SJSA1 (cell line): ENCODE measurements around the gene SRA1. TPM values are rescaled to one million over a fixed set of nuclear protein-coding genes. Genes with fewer than 3 reads are reported as not detected.
A peak's percentile ranks its signal among the peaks of the same experiment; 100 is the strongest.
"Not testable (repeated sequence)": the region's sequence is repeated elsewhere in the genome, so short reads cannot be mapped to it uniquely, and the experiment has no call there.

ENCODE experiments used
- DNase-seq, 2 experiments: peaks; one replicate each; pipeline ENCODE4 v3.0.0-alpha.2; 2015 to 2020; ENCODE audit warnings: low spot score in 2 of 2, low read depth in 1 of 2
- H3K27ac ChIP-seq: fragments of 250-450 bp; sonication (Bioruptor Pico); 2 replicates; pipeline ENCODE4 v1.5.1; 2020; ENCODE audit warnings: mild to moderate bottlenecking, moderate library complexity
- H3K27me3 ChIP-seq: fragments of 250-450 bp; sonication (Bioruptor Pico); replicated peaks from 2 replicates; pipeline ENCODE4 v1.5.1; 2020; ENCODE audit warnings: mild to moderate bottlenecking, moderate library complexity
- H3K36me3 ChIP-seq: fragments of 250-450 bp; sonication (Bioruptor Pico); 2 replicates; pipeline ENCODE4 v1.5.1; 2020; ENCODE audit warnings: mild to moderate bottlenecking
- H3K4me1 ChIP-seq: fragments of 250-450 bp; sonication (Bioruptor Pico); replicated peaks from 2 replicates; pipeline ENCODE4 v1.6.1; 2021; ENCODE audit warnings: mild to moderate bottlenecking
- H3K4me3 ChIP-seq: fragments of 250-450 bp; sonication (Bioruptor Pico); 2 replicates; pipeline ENCODE4 v1.5.1; 2020; ENCODE audit warnings: mild to moderate bottlenecking
- H3K9me3 ChIP-seq: fragments of 250-450 bp; sonication (Bioruptor Pico); replicated peaks from 2 replicates; pipeline ENCODE4 v1.5.1; 2020; ENCODE audit warnings: mild to moderate bottlenecking
- total RNA-seq: library from RNA; depleted of rRNA; stranded (reverse); fragments of >200 nt; shearing (Covaris generic); gene quantifications from 2 replicates; pipeline ENCODE4 v1.2.3, GENCODE V29; 2014; rRNA removed

SRA1 gene
- 76.0 and 81.9 TPM in 2 replicates for total RNA-seq

- Histone ChIP-seq H3K27ac (peak within 1 kb of the TSS; percentile 70), H3K27me3 (no peaks in the 10 kb centered on the region), H3K4me3 (peak within 1 kb of the TSS; percentile 78), H3K9me3 (no peaks in the 10 kb centered on the region), H3K4me1 (peaks cover 26% of the 10 kb centered on the region), H3K36me3 (peaks cover 49% of the 10 kb centered on the region)
- DNase-seq = peak; percentile 94 to 96
These were observed at the start of gene SRA1 for GRCh38 chr5:140557136-140557805. TSS of gene SRA1 (minus strand) at chr5:140557473. CDS start at chr5:140557452, 21 bp downstream.

GRCh38 chr5:140607031-140607430, 49.8 kb upstream of the SRA1 start:
- H3K9me3 ChIP-seq = no peaks in the 10 kb centered on the region
- no peaks in the 10 kb centered on the region for H3K36me3 ChIP-seq
- H3K4me1 ChIP-seq = peaks cover 12% of the 10 kb centered on the region
- no peaks in the 10 kb centered on the region for H3K27me3 ChIP-seq
- no peak overlapping the region for H3K4me3 ChIP-seq
- DNase-seq = no peak
- no peak overlapping the region for H3K27ac ChIP-seq

- no peak overlapping the region for H3K4me3 ChIP-seq
- H3K4me1 ChIP-seq = 0 out of 2 replicates have a peak, but pooled peaks cover 3% of the 10 kb centered on the region
- no peak overlapping the region for H3K27ac ChIP-seq
- no peaks in the 10 kb centered on the region for H3K36me3 ChIP-seq
- no peak for DNase-seq
- no peaks in the 10 kb centered on the region for H3K27me3 ChIP-seq
- H3K9me3 ChIP-seq = no peaks in the 10 kb centered on the region
These were observed 48.6 kb upstream of the SRA1 start for GRCh38 chr5:140605879-140606278.

GRCh38 chr5:140603734-140604133, 46.5 kb upstream of the SRA1 start:
- no peaks in the 10 kb centered on the region for H3K4me1 ChIP-seq
- no peaks in the 10 kb centered on the region for H3K36me3 ChIP-seq
- H3K9me3 ChIP-seq = no peaks in the 10 kb centered on the region

GRCh38 chr5:140603446-140603698, 46.1 kb upstream of the SRA1 start:
- H3K9me3 ChIP-seq, H3K36me3 ChIP-seq, H3K4me3 ChIP-seq, DNase-seq, H3K4me1 ChIP-seq, H3K27ac ChIP-seq, H3K27me3 ChIP-seq: not testable (repeated sequence)

More at GRCh38 chr5:140603734-140604133, 46.5 kb upstream of the SRA1 start:
- no peak for DNase-seq
- Histone ChIP-seq H3K4me3 (no peak overlapping the region), H3K27ac (no peak overlapping the region), H3K27me3 (no peaks in the 10 kb centered on the region)

GRCh38 chr5:140602147-140602546, 44.9 kb upstream of the SRA1 start:
- Histone ChIP-seq H3K36me3 (no peaks in the 10 kb centered on the region), H3K27ac (no peak overlapping the region), H3K4me1 (no peaks in the 10 kb centered on the region), H3K9me3 (no peaks in the 10 kb centered on the region), H3K27me3 (no peaks in the 10 kb centered on the region), H3K4me3 (no peak overlapping the region)
- no peak for DNase-seq

DNA sequence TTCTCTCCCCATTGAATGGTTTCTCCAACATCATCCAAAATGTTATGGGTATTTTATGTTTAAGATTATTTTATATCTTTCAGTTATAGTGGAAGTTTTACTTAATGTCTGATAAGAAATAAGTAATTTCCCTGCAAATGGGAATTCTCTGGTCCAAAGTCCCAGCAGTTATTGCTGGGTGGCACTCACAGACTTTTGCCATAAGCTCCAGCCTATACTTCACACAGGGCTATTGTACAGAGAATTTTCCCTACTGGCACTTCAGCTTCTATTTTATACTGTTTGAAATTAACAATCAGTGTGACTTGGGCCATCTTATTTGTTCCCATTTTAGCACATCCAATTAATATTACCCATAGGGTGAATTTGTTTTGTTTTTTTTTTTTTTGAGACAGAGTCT, 42.8 kb upstream of the SRA1 start:
- Histone ChIP-seq H3K27me3 (no peaks in the 10 kb centered on the region), H3K9me3 (no peaks in the 10 kb centered on the region), H3K4me3 (no peak overlapping the region), H3K36me3 (no peaks in the 10 kb centered on the region), H3K27ac (no peak overlapping the region), H3K4me1 (peaks cover 5% of the 10 kb centered on the region; the same call in 1 of the 2 replicates)
- no peak for DNase-seq

GRCh38 chr5:140598836-140599235, 41.6 kb upstream of the SRA1 start:
- H3K9me3 ChIP-seq = no peaks in the 10 kb centered on the region
- peaks cover 5% of the 10 kb centered on the region; the same call in 1 of the 2 replicates for H3K4me1 ChIP-seq
- H3K36me3 ChIP-seq = no peaks in the 10 kb centered on the region
- H3K27ac ChIP-seq = no peak overlapping the region
- DNase-seq = no peak
- H3K27me3 ChIP-seq = no peaks in the 10 kb centered on the region
- H3K4me3 ChIP-seq = no peak overlapping the region

GRCh38 chr5:140596321-140596741, 39.1 kb upstream of the SRA1 start:
- Histone ChIP-seq H3K9me3 (no peaks in the 10 kb centered on the region), H3K27ac (no peak overlapping the region), H3K4me1 (peaks cover 13% of the 10 kb centered on the region), H3K27me3 (no peaks in the 10 kb centered on the region), H3K4me3 (no peak overlapping the region), H3K36me3 (no peaks in the 10 kb centered on the region)
- no peak for DNase-seq

GRCh38 chr5:140595538-140596300, 38.4 kb upstream of the SRA1 start:
- Histone ChIP-seq H3K9me3 (no peaks in the 10 kb centered on the region), H3K36me3 (no peaks in the 10 kb centered on the region), H3K27ac (no peak overlapping the region), H3K27me3 (no peaks in the 10 kb centered on the region), H3K4me1 (peaks cover 16% of the 10 kb centered on the region), H3K4me3 (no peak overlapping the region)
- no peak for DNase-seq

GRCh38 chr5:140594169-140594568, 36.9 kb upstream of the SRA1 start:
- no peak overlapping the region for H3K4me3 ChIP-seq
- no peaks in the 10 kb centered on the region for H3K9me3 ChIP-seq
- H3K27me3 ChIP-seq = no peaks in the 10 kb centered on the region
- H3K27ac ChIP-seq = no peak overlapping the region
- no peak for DNase-seq
- H3K4me1 ChIP-seq = peaks cover 30% of the 10 kb centered on the region
- no peaks in the 10 kb centered on the region for H3K36me3 ChIP-seq

DNA sequence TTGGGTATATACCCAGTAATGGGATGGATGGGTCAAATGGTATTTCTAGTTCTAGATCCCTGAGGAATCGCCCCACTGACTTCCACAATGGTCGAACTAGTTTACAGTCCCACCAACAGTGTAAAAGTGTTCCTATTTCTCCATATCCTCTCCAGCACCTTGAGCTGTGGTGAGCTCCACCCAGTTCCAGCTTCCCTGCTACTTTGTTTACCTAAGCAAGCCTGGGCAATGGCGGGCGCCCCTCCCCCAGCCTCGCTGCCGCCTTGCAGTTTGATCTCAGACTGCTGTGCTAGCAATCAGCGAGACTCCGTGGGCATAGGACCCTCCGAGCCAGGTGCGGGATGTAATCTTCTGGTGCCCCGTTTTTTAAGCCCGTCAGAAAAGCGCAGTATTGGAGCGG, 35.8 kb upstream of the SRA1 start:
- H3K27me3 ChIP-seq, H3K36me3 ChIP-seq, DNase-seq, H3K27ac ChIP-seq, H3K4me3 ChIP-seq, H3K9me3 ChIP-seq: not testable (repeated sequence)
- peaks cover 41% of the 10 kb centered on the region for H3K4me1 ChIP-seq

DNA sequence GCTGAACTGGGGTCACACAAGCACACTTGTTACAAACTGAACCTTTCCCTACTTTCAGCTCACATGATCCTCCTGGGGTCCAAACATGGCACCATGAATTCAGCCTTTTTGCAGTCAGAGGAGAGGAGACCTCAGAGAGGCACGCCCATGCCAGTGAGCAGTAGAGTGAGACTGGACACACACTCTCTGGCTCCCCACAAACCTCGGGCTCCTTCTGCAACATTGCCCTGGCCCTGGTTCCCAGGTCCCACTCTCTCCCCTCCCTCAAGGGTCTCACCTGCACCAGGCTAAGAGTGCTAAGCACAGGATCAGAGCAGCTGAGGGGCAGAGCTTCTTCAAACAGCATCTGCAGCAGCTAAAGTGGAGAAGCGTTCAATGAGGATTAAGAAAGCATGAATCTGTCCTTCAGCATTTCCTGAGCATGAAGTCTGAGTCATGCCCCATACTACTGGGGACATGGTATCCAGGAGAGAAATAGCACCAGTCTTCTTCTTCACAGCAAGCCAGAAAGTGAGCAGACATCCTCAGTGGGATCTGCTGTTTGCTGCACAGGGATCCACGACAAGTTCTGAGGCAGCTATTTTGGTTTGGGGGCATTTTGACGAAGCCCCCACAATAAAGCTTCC, 34.6 kb upstream of the SRA1 start:
- no peak for DNase-seq
- Histone ChIP-seq H3K27ac (no peak overlapping the region), H3K4me1 (peaks cover 41% of the 10 kb centered on the region), H3K4me3 (no peak overlapping the region), H3K27me3 (no peaks in the 10 kb centered on the region), H3K9me3 (no peaks in the 10 kb centered on the region), H3K36me3 (no peaks in the 10 kb centered on the region)

- Histone ChIP-seq H3K9me3 (no peaks in the 10 kb centered on the region), H3K27ac (no peak overlapping the region), H3K4me1 (peaks cover 41% of the 10 kb centered on the region), H3K4me3 (no peak overlapping the region), H3K36me3 (no peaks in the 10 kb centered on the region), H3K27me3 (no peaks in the 10 kb centered on the region)
- no peak for DNase-seq
These were observed 33.6 kb upstream of the SRA1 start for GRCh38 chr5:140590861-140591260.
